HuH-7.5 (cell line): Measurements from ENCODE around the gene MEX3C.
A peak's percentile ranks its signal among the peaks of the same experiment; 100 is the strongest.

Experiments
- DNase-seq: peaks from one replicate; pipeline ENCODE4 v3.0.0; 2011; ENCODE audit warnings: low spot score

The MEX3C gene

DNA sequence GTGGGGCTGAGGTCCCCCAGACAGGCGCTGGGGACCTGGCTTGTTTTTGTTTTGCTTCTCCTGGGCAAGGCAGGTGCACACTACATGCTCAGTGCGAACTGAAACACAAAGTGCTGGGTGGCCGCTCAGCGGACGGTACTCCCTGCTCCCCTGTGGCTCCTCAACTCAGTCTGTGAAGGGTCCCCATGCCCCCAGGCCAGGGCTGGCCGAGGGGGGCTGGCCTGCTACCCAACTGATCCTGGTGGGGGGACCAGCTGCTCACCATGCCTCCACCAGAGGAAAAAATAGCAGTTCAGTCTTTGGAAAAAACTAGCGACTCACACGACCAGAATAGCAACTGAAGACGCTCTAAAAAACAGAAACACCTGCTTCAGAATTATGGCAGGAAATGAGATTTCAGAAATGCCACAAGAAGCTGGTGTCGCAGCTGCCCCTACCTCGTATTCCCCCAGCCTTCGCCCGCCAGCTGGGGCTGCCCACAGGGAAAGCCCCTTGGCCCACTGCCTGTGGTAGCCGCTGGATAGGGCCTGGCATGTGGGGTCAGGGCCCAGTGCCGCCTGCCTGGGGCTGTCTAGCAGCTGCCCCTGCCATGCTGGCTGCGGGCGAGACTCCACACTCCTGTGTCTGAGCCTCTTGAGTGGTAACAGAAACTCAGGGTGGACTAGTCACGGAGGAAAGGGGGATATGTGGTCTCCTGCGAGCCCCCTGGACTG, 43.7 kb downstream of the MEX3C start:
- DNase-seq = no peak

DNA sequence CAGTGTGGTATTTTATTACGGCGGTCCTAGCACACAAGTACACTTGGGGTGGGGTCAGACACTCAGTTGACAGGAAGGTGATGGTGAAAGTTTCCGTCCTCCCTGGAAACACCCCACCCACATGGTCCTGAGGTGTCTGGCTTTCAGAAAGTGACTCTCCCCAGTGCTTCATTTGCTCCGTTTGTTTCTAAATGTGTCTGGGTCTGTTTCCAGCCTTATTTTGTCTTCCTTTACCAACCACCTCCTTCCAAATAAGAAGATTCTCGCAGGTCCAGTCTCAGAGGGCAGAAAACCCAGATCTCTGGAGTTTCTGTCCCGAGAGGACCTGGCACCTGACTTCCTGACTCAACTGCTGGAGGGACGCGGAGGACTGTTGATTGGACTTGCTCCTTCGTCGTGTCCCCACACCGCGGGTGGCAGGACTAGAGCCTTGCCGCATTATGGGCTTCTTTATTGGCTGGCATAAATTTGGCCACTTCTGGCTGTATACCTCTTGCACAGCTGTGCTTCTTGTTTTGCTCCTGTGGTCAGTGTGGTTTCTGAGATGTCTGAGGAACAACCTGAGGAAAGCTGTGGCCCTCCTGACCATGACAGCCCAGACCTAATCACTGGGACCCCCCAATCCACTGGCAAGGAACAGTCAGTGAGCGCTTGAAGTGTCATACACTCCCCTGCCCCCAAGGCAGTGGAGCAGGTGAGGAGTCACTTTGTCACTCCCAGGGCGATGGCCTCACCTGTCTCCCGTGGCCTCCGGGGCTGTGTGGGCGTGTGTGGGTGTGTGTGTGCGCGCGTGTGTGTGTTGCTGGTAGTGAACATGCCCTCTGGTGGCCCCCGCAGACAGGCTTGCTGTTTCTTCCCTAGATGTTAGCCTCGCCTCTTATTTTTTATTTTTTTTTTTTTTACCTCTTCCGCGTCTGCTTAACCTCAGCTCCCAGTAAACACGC, 45.6 kb downstream of the MEX3C start:
- DNase-seq = no peak

GRCh38 chr18:51151185-51151567, 46.3 kb downstream of the MEX3C start:
- DNase-seq = no peak

DNA sequence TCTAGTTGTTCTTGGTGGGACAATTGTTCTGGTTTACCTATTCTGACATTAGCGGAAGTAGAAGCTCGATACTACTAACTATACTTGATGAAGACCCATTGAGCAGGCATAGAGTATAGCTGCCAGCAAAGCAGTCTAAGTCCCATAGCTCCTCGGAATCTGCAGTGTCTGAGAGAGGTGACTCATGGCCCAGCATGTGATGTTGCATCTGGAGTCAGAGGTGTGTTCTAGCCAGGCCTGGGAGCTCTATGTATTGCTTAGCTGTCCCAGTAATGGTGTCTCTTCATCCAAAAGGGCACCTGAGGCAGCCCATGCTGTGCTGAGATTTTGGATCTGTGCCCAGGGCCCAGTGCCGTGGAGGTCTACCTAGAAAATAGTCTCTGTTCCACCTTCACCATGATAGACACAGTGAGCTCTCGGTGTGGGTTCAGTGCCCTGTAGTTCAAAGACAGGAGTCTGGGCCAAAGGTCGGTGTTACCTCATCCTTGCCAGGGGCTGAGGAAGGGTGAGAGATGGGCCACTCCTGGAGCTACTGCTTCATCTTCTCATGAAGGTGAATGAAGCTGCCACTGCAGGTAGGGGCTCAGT, 47.3 kb downstream of the MEX3C start:
- peak; percentile 27 for DNase-seq

- no peak for DNase-seq
Measured at GRCh38 chr18:51149670-51150069, 47.8 kb downstream of the MEX3C start.

DNA sequence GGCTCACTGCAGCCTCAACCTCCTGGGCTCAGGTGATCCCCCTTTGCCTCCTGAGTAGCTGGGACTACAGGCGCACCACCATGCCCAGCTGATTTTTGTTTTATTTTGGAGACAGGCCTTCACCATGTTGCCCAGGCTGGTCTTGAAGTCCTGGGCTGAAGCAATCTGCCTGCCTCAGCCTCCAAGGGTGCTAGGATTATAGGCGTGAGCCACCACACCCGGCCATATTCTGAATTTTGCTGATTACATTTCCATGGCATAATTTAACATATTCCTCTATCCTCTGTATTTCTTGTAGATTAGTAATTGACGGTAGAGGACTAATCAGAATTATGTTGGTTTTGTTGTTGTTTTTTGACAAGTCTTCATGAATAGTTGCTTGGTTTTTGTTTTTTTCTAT, 50.6 kb downstream of the MEX3C start:
- no peak for DNase-seq

- DNase-seq = no peak
Measured at GRCh38 chr18:51138936-51139335, 58.5 kb downstream of the MEX3C start.

GRCh38 chr18:51137891-51138290, 59.6 kb downstream of the MEX3C start:
- no peak for DNase-seq

GRCh38 chr18:51137026-51137729, 60.3 kb downstream of the MEX3C start:
- no peak for DNase-seq

DNA sequence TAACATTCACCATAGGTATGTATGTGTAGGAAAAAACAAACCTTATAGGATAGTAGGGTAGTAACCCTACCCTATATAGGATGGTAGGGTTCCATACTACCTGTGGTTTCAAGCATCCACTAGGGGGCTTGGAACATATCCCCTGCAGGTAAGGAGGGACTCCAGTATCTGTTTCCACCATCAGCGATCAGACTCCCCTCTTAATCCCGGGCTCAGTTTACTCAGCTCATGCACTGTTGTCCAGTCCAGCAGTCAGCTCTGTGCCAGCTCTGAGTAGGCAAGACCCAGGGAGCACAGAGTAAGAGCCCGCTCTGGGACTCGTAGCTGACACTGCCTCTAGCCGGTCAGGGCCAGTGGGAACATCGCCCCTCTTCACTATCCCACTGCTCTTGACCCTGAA, 61.7 kb downstream of the MEX3C start:
- DNase-seq = no peak

DNA sequence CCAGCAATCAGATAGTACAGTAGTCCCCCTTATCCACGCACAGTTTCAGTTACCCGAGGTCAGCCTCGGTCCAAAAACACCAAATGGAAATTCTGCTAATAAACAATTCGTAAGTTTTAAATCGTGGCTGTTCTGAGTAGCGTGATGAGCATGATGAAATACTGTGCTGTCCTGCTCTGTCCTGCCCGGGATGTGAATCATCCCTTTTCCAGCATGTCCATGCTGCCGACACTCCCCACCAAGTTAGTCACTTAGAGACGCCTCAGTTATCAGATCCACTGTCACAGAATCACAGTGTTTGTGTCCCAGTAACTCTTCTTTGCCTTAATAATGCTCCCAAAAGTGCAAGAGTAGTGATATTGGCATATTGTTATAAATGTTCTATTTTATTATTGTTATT, 62.1 kb downstream of the MEX3C start:
- no peak for DNase-seq

DNA sequence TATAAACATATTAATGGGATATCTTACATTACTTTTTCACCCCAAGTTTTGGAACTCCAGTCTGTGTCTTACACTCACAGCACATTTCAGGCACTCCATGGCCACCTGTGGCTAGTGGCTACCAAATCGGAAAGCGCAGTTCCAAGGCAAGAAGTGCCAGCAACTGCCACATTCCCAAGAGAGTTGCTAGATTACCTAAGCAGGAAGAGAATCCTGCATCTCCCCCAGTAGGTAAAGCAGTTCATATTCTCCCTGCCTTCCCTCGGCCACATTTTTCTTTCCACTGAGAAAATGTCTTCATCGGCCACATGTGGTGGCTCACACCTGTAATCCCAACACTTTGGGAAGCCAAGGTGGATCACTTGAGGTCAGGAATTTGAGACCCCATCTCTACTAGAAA, 62.8 kb downstream of the MEX3C start:
- no peak for DNase-seq

- DNase-seq = no peak
Measured at GRCh38 chr18:51133580-51134160, 63.8 kb downstream of the MEX3C start.

DNA sequence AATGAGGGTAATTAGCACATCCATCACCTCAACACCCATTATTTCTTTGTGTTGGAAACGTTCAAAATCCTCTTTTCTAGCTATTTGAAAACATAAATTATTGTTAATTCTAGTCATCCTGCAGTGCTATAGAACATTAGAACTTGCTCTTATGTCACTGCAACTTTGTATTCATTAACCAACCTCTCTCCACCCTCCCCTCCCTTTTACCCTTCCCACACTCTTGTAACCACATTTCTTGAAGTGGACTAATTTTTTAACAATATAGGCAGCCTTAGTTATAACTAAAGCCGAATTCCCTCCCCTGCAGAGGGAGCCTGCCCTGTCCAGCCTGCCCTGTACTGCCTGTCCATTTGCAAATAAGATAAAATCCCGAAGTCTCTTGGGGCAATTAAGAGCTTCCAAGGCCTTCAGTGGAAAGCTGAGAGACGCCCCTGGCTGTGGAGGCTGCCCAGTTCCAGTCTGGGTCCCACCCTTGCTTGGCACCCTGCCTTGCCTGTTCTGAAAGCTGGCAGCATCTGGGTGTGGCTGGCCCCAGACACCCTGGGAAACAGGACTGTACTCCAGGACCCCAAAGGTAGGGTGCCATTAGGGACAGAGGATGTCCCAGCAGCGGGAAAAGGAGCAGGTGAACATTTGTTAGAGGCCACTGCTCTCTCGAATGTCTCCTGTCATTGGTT, 65.1 kb downstream of the MEX3C start:
- DNase-seq = no peak

DNA sequence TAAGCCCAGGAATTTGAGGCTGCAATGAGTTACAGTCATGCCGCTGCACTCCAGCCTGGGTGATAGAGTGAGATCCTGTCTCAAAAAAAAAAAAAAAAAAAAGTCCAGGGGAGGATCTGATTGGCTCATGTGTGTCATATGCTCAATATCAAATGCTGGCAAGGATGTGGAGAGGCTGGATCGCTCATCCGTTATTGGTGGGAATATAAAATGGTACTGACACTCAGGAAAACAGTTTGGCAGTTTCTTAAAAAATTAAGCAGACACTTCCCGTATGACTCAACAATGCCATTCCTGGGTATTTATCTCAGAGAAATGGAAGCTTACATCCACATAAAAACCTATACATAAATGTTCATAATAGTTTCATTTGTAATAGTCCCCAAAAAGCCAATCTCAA, 68.9 kb downstream of the MEX3C start:
- no peak for DNase-seq

DNA sequence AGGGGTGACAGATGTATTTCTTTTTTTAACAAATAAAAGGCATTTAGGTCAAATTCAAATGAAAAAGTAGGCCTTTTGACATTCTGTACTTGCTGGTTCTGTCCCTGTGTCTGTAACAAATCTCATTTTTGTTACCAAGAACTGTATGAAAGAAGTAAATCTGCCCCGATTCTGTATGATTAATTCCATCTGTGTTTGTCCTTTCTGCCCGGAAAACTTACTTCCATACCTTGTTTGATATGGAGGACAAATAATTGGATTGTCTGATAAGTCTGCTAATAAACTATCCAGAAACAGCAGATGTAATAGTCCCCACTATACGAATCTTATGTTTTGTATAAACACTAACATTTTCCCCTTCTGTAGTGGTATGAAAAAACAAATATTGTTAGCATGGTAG, 69.8 kb downstream of the MEX3C start:
- DNase-seq = no peak

DNA sequence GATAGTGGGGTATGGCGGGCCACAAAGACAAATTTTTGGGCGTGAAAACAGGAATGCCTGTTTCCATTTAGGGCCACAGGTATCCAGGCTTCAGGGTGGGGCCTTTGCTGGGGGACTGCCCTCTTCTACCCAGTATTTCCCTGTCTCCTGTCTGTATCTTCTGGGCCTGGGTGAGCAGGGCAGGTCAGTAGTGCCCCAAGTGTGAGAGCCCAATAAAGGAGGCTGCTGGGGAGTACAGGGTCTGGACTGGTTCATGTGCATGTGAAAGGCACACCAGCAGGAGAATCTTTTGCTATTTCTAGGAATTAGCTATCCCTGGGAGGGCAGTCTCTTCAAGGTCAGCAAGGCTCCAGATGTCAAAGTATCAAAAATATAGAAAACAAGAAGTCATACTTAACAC, 71.5 kb downstream of the MEX3C start:
- no peak for DNase-seq
